MM.1S (cell line): Measurements from ENCODE around the gene PNPLA2.

Experiments
- DNase-seq: peaks from one replicate; pipeline ENCODE4 v3.0.0-alpha.2; 2015
- H2AFZ ChIP-seq: fragments of 300-600 bp; sonication (generic); 2 replicates; pipeline ENCODE4 v1.6.0; 2016; ENCODE audit warnings: antibody characterized with exemption, low read length
- H3F3A ChIP-seq: fragments of 300-600 bp; sonication (generic); 2 replicates; pipeline ENCODE4 v1.6.1; 2016; ENCODE audit warnings: mild to moderate bottlenecking, antibody characterized with exemption, low read length, moderate library complexity, mixed read lengths; ENCODE audit not compliant: insufficient read depth
- H3K27ac ChIP-seq: fragments of 300-600 bp; sonication (generic); 2 replicates; pipeline ENCODE4 v1.5.1; 2016; ENCODE audit warnings: mild to moderate bottlenecking, low read length
- H3K27me3 ChIP-seq: fragments of 300-600 bp; sonication (generic); replicated peaks from 2 replicates; pipeline ENCODE4 v1.6.0; 2016; ENCODE audit warnings: low read length; ENCODE audit not compliant: insufficient read depth
- H3K36me3 ChIP-seq: fragments of 300-600 bp; sonication (generic); replicated peaks from 2 replicates; pipeline ENCODE4 v1.6.1; 2016; ENCODE audit warnings: mild to moderate bottlenecking, low read length, mixed read lengths; ENCODE audit not compliant: insufficient read depth
- H3K4me1 ChIP-seq: fragments of 300-600 bp; sonication (generic); 2 replicates; pipeline ENCODE4 v1.6.1; 2016; ENCODE audit warnings: low read length, mixed read lengths
- H3K4me2 ChIP-seq: fragments of 300-600 bp; sonication (generic); 2 replicates; pipeline ENCODE4 v1.6.0; 2016; ENCODE audit warnings: low read depth, low read length
- H3K4me3 ChIP-seq: fragments of 300-600 bp; sonication (generic); 2 replicates; pipeline ENCODE4 v1.5.1; 2016; ENCODE audit warnings: low read length, mixed read lengths
- H3K79me2 ChIP-seq: fragments of 300-600 bp; sonication (generic); 2 replicates; pipeline ENCODE4 v1.6.1; 2016; ENCODE audit warnings: mixed run types, low read length, mixed read lengths
- H3K9ac ChIP-seq: fragments of 300-600 bp; sonication (generic); 2 replicates; pipeline ENCODE4 v1.6.1; 2016; ENCODE audit warnings: low read length, mixed read lengths
- H3K9me2 ChIP-seq: fragments of 300-600 bp; sonication (generic); replicated peaks from 2 replicates; pipeline ENCODE4 v1.6.1; 2016; ENCODE audit warnings: mild to moderate bottlenecking, low read length, mixed read lengths; ENCODE audit not compliant: insufficient read depth
- H3K9me3 ChIP-seq: fragments of 300-600 bp; sonication (generic); replicated peaks from 2 replicates; pipeline ENCODE4 v1.6.1; 2016; ENCODE audit warnings: mild to moderate bottlenecking, low read length, mixed read lengths; ENCODE audit not compliant: insufficient read depth
- H4K20me1 ChIP-seq: fragments of 300-600 bp; sonication (generic); 2 replicates; pipeline ENCODE4 v1.6.1; 2016; ENCODE audit warnings: mild to moderate bottlenecking, low read length, moderate library complexity, mixed read lengths; ENCODE audit not compliant: insufficient read depth
- CTCF ChIP-seq: fragments of 300-600 bp; sonication (generic); IDR thresholded peaks from 2 replicates; pipeline ENCODE4 v1.5.1; 2016; ENCODE audit warnings: antibody characterized with exemption, low read length, mixed read lengths
- EZH2 ChIP-seq: fragments of 300-600 bp; sonication (generic); optimal IDR thresholded peaks from 2 replicates; pipeline ENCODE3; 2017; ENCODE audit warnings: low read depth, mild to moderate bottlenecking, antibody characterized with exemption, low read length, mixed read lengths
- EZH2phosphoT487 ChIP-seq: fragments of 300-600 bp; sonication (generic); IDR thresholded peaks from 2 replicates; pipeline ENCODE4 v1.6.1; 2018; ENCODE audit warnings: antibody characterized with exemption, low read length

Gene PNPLA2

GRCh38 chr11:791658-792534, 26.8 kb upstream of the PNPLA2 start:
- Histone ChIP-seq H3K4me1 (0 out of 2 replicates have a peak, but pooled peaks cover 3% of the 10 kb centered on the region), H4K20me1 (no peaks in the 10 kb centered on the region)
- TF ChIP-seq EZH2phosphoT487 (no peak), EZH2 (no peak), CTCF (no peak)

GRCh38 chr11:792535-792821, 26.2 kb upstream of the PNPLA2 start:
- Histone ChIP-seq H3F3A (peaks cover 19% of the 10 kb centered on the region), H3K4me2 (no peak overlapping the region), H3K36me3 (no peaks in the 10 kb centered on the region), H4K20me1 (no peaks in the 10 kb centered on the region), H3K9me2 (no peaks in the 10 kb centered on the region), H3K79me2 (peaks cover 56% of the 10 kb centered on the region), H3K4me1 (0 out of 2 replicates have a peak, but pooled peaks cover 3% of the 10 kb centered on the region), H2AFZ (no peak overlapping the region), H3K9ac (no peak overlapping the region), H3K9me3 (no peaks in the 10 kb centered on the region), H3K27ac (no peak overlapping the region), H3K4me3 (no peak overlapping the region), H3K27me3 (no peaks in the 10 kb centered on the region)
- DNase-seq: no peak
- TF ChIP-seq EZH2 (no peak), EZH2phosphoT487 (no peak), CTCF (no peak)

More at GRCh38 chr11:791658-792534, 26.8 kb upstream of the PNPLA2 start:
- Histone ChIP-seq H3K4me2 (no peak overlapping the region), H3K36me3 (no peaks in the 10 kb centered on the region), H3K4me3 (no peak overlapping the region), H3K9me3 (no peaks in the 10 kb centered on the region), H3F3A (peaks cover 14% of the 10 kb centered on the region), H3K9me2 (no peaks in the 10 kb centered on the region), H3K27ac (no peak overlapping the region), H3K79me2 (peaks cover 50% of the 10 kb centered on the region), H3K27me3 (no peaks in the 10 kb centered on the region), H2AFZ (no peak overlapping the region), H3K9ac (no peak overlapping the region)
- no peak for DNase-seq

GRCh38 chr11:792873-793272, 25.8 kb upstream of the PNPLA2 start:
- no peak overlapping the region for H3K27ac ChIP-seq
- no peaks in the 10 kb centered on the region for H4K20me1 ChIP-seq
- peaks cover 20% of the 10 kb centered on the region for H3F3A ChIP-seq
- peaks cover 58% of the 10 kb centered on the region for H3K79me2 ChIP-seq
- H3K4me3 ChIP-seq: no peak overlapping the region
- no peak overlapping the region for H3K9ac ChIP-seq
- H3K27me3 ChIP-seq: no peaks in the 10 kb centered on the region
- H2AFZ ChIP-seq: no peak overlapping the region
- no peaks in the 10 kb centered on the region for H3K9me2 ChIP-seq
- TF ChIP-seq EZH2: no peak
- no peak for TF ChIP-seq CTCF
- TF ChIP-seq EZH2phosphoT487: no peak
- no peak for DNase-seq
- H3K4me2 ChIP-seq: no peak overlapping the region
- 0 out of 2 replicates have a peak, but pooled peaks cover 3% of the 10 kb centered on the region for H3K4me1 ChIP-seq
- H3K9me3 ChIP-seq: no peaks in the 10 kb centered on the region
- H3K36me3 ChIP-seq: no peaks in the 10 kb centered on the region
